OCI-LY1 (cell line): ENCODE measurements around the gene TMEM185A.
"Not testable (repeated sequence)": the region's sequence is repeated elsewhere in the genome, so short reads cannot be mapped to it uniquely, and the experiment has no call there.

Experiments
- CTCF ChIP-seq: fragments of 200-600 bp; sonication (generic), shearing (Covaris generic); IDR thresholded peaks from 2 replicates; pipeline ENCODE4 v1.5.1; 2017; ENCODE audit warnings: mild to moderate bottlenecking, antibody characterized with exemption, low read length, moderate library complexity, mixed read lengths
- EZH2 ChIP-seq: fragments of 200-600 bp; sonication (generic), shearing (Covaris generic); IDR thresholded peaks from 2 replicates; pipeline ENCODE4 v1.8.0; 2017; ENCODE audit warnings: borderline replicate concordance, mixed run types, mild to moderate bottlenecking, antibody characterized with exemption, low read length, moderate library complexity, mixed read lengths

GRCh38 chrX:149547782-149548181 is 83.8 kb downstream of the TMEM185A start:
- TF ChIP-seq EZH2, CTCF: not testable (repeated sequence)
